Measurements from ENCODE around the gene SATB2. TPM values are rescaled to one million over a fixed set of nuclear protein-coding genes. Genes with fewer than 3 reads are reported as not detected.

SATB2 gene
- total RNA-seq, 1 experiment from 2014 or later, result 13.8 TPM

DNA sequence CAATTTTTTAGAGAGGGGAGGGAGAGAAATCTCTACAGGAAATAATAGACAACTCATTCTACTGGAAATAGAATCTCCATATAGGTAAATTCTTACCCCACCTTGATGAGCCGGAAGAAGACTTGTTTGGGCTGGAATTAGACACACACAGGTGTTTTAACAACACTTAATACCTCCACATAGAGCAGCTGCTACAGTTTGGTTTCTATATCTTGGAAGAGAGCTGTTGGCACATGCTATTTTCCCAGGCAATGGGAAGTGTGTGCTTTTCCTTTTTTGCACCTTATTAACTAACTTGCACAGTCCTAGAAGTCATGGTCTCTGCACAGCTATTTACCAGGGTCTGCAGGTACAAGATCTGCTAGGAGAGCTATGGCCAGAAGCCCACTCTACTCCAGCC is 73.7 kb downstream of the SATB2 start:
- TF ChIP-seq POLR2AphosphoS5 (IDR thresholded peaks at IDR 0.05; ENCODE audit: low read depth, low read length), result no peak
- no peak for TF ChIP-seq ELF1 (IDR thresholded peaks at IDR 0.05; ENCODE audit: borderline replicate concordance, low read depth)
- no peak for TF ChIP-seq EZH2 (IDR thresholded peaks at IDR 0.05)
- TF ChIP-seq, protein P1, sequence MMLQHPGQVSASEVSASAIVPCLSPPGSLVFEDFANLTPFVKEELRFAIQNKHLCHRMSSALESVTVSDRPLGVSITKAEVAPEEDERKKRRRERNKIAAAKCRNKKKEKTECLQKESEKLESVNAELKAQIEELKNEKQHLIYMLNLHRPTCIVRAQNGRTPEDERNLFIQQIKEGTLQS (IDR thresholded peaks at IDR 0.05), result no peak
- TF ChIP-seq JUND (IDR thresholded peaks at IDR 0.05), result no peak
- no peak for TF ChIP-seq MAX (IDR thresholded peaks at IDR 0.05)
- no peak for TF ChIP-seq CBX3 (IDR thresholded peaks at IDR 0.05; ENCODE audit: low read depth)
- TF ChIP-seq TCF7L2 (IDR thresholded peaks at IDR 0.05; ENCODE audit: borderline replicate concordance, extremely low read depth, insufficient read depth, insufficient read length), result no peak
- TF ChIP-seq ZBTB33 (IDR thresholded peaks at IDR 0.05; ENCODE audit: extremely low read depth, insufficient replicate concordance, low read length), result no peak
- no peak for TF ChIP-seq CEBPB (IDR thresholded peaks at IDR 0.05; ENCODE audit: low read depth)
- TF ChIP-seq SP1 (IDR thresholded peaks at IDR 0.05; ENCODE audit: low read depth), result no peak
- no peaks in the 10 kb centered on the region for H3K9me3 ChIP-seq (ENCODE audit: control insufficient read depth in 1 of 2, insufficient read depth in 1 of 2, low read depth in 1 of 2, low read length in 2 of 2)
- BruUV-seq (replicated peaks), result no TSS peak
- no peaks in the 10 kb centered on the region for H3K79me2 ChIP-seq (ENCODE audit: insufficient read depth, low read length)
- H3K27ac ChIP-seq (ENCODE audit: low read depth, low read length), result no peak overlapping the region
- intact Hi-C loops (cut with micrococcal nuclease), result no loop called here
- DNase-seq (ENCODE audit: low read depth, low spot score) (no peak), ATAC-seq (no peak)
- H4K20me1 ChIP-seq (ENCODE audit: insufficient read depth), result no peaks in the 10 kb centered on the region
- no peaks in the 10 kb centered on the region for H3K27me3 ChIP-seq (ENCODE audit: insufficient read depth, low read length)
- H3K9ac ChIP-seq (ENCODE audit: low read length), result no peak overlapping the region
- peaks cover 0 to 9% of the 10 kb centered on the region in 2 experiments; a peak in 1 of 4 replicates for H3K36me3 ChIP-seq (ENCODE audit: control insufficient read depth in 1 of 2, insufficient read depth in 2 of 2, low read length in 2 of 2)
- no peak overlapping the region for H3K4me2 ChIP-seq (ENCODE audit: low read length)
- no peak overlapping the region for H3K4me3 ChIP-seq (replicated peaks in 1 of 2; ENCODE audit: low read depth in 1 of 2, low read length in 2 of 2)
- no peak overlapping the region for H2AFZ ChIP-seq (ENCODE audit: low read depth, low read length, poor library complexity, severe bottlenecking)
- H3K9me2 ChIP-seq (ENCODE audit: insufficient read depth), result no peaks in the 10 kb centered on the region
- ChIA-PET POLR2A (no interaction called here), RAD21 (ENCODE audit: low non-redundant PET in 1 of 2, low total read pairs in 2 of 2, uncharacterized antibody in 2 of 2, unreplicated experiment in 2 of 2) (no interaction called here), CTCF (no interaction called here)
- peaks cover 0 to 3% of the 10 kb centered on the region in 2 experiments; a peak in 2 of 4 replicates for H3K4me1 ChIP-seq (ENCODE audit: control insufficient read depth in 1 of 2, insufficient read depth in 2 of 2, low read length in 2 of 2)

Measured in HCT116 (cell line).